HL-60 (cell line): ENCODE results near the gene LMF1.

ENCODE experiments used
- GABPA ChIP-seq: IDR thresholded peaks from 2 replicates; pipeline ENCODE4 v1.6.1; 2012; ENCODE audit warnings: low read depth
- POLR2AphosphoS5 ChIP-seq: IDR thresholded peaks from 2 replicates; pipeline ENCODE4 v1.6.1; 2012; ENCODE audit warnings: low read depth
- SPI1 ChIP-seq: IDR thresholded peaks from 2 replicates; pipeline ENCODE4 v1.6.1; 2012; ENCODE audit warnings: low read depth, mild to moderate bottlenecking, borderline replicate concordance
- TF ChIP-seq, protein P1 (sequence below): IDR thresholded peaks from one replicate; pipeline ENCODE4 v1.5.1; 2011; ENCODE audit warnings: low read length, control low read depth, inconsistent platforms; ENCODE audit not compliant: insufficient read depth

DNA sequence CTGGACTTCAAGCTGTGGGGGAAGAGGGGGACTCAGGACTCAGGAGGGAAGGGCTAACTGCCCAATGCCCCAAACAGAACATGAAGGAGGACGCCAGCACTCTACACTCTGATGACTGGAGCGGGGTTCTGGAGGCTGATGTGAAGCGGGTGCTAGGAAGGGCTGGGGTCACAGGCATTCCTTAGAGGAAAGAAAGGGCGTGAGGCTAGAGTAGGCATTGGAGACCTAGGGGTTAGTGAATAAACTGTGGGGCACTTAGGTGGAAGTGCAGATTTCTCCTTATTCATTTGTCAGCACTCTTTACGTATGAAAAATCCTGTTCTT, 760 bp upstream of the LMF1 start:
- TF ChIP-seq, protein P1, sequence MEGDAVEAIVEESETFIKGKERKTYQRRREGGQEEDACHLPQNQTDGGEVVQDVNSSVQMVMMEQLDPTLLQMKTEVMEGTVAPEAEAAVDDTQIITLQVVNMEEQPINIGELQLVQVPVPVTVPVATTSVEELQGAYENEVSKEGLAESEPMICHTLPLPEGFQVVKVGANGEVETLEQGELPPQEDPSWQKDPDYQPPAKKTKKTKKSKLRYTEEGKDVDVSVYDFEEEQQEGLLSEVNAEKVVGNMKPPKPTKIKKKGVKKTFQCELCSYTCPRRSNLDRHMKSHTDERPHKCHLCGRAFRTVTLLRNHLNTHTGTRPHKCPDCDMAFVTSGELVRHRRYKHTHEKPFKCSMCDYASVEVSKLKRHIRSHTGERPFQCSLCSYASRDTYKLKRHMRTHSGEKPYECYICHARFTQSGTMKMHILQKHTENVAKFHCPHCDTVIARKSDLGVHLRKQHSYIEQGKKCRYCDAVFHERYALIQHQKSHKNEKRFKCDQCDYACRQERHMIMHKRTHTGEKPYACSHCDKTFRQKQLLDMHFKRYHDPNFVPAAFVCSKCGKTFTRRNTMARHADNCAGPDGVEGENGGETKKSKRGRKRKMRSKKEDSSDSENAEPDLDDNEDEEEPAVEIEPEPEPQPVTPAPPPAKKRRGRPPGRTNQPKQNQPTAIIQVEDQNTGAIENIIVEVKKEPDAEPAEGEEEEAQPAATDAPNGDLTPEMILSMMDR = no peak
- no peak for TF ChIP-seq POLR2AphosphoS5
- no peak for TF ChIP-seq GABPA
- no peak for TF ChIP-seq SPI1
